CD4-positive, alpha-beta T cell treated with Interleukin-17A for 4 hours (primary cell): Measurements from ENCODE around the gene TPO.
"Not testable (repeated sequence)": the region's sequence is repeated elsewhere in the genome, so short reads cannot be mapped to it uniquely, and the experiment has no call there.

Experiments used
- DNase-seq: peaks from one replicate; pipeline ENCODE4 v3.0.0-alpha.2; 2020; ENCODE audit warnings: mixed read lengths

The TPO gene

GRCh38 chr2:1405967-1406366, 7.3 kb upstream of the TPO start:
- DNase-seq, result no peak

- DNase-seq, result no peak
These were observed 6.8 kb upstream of the TPO start for GRCh38 chr2:1406434-1406833.

- DNase-seq, result no peak
These were observed 5.2 kb upstream of the TPO start for GRCh38 chr2:1407950-1408675.

DNA sequence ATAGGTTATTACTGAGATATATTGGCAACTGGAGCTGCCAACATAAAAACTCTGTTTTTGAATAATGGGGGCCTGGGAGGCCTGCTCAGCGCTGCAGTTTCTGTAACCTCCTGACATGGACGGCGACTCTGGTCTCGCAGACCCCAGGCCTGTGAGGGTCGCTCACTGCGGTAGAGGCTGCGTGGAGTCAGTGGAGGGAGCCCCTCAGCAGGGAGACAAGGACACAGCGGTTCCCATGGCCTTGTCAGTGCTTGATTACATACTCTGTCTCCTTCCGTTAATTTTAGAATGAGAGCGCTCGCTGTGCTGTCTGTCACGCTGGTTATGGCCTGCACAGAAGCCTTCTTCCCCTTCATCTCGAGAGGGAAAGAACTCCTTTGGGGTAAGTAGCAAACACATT, 858 bp downstream of the TPO start:
- no peak for DNase-seq

- not testable (repeated sequence) for DNase-seq
These were observed 1.6 kb downstream of the TPO start for GRCh38 chr2:1414901-1415300.

- no peak for DNase-seq
These were observed 2.2 kb downstream of the TPO start for GRCh38 chr2:1415501-1415900.

DNA sequence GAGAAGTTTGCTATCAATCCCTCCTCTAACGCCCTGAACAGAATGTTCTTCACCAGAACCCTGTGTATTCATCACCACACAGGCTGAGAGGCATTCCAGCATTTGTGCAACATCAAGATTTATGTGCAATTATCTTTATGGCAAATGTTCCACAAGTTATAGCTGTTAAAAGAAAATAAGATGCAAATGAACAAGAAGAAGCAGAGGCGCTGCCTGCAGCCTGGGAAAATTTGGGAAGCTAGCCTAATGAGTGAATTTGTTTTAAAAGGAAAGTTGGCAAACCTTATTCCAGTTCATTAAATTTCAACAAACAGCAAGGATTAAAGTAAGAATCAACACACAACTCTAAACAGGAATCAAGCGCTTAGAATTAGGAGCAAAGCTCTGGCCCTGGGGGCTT, 5.3 kb downstream of the TPO start:
- no peak for DNase-seq

GRCh38 chr2:1420746-1421480, 7.7 kb downstream of the TPO start:
- DNase-seq, result no peak

DNA sequence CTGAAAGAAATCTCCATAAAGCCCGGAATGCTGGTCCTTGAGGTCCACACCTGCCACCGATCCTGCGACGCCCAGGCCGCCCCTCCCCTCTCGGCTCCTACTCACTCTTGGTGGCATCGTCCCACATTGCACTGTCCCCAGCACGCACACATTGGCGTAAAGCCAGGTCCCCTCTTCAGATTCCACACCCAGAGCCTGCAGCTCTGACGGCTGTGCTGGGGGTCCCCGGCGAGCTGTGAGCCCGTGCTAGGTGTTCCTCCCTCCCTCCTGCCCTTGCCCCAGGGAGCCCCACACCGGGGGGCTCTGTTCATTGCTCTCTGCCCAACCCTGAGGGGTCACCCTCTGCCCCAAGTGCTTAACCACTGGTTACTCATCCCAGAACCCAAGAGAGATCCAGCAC, 8.5 kb downstream of the TPO start:
- no peak for DNase-seq

DNA sequence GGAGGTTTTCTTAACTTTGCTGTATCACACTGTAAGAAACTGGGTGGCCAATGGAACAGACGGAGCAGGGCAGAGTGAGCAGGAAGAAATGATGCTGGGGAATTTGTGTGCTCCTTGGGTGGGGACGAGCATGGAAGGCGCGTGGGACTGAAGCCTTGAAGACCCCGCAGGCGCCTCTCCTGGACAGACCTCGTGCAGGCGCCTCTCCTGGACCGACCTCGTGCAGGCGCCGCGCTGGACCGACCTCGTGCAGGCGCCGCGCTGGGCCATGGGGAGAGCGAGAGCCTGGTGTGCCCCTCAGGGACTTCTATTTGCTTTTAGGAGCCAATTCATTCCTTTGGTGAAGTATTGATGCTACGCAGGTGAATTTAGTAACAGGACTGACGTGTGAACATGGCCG, 8.9 kb downstream of the TPO start:
- no peak for DNase-seq

- DNase-seq, result no peak
These were observed 9.5 kb downstream of the TPO start for GRCh38 chr2:1422716-1423285.

- no peak for DNase-seq
These were observed 13.8 kb downstream of the TPO start for GRCh38 chr2:1427086-1427485.

GRCh38 chr2:1429895-1430294, 16.6 kb downstream of the TPO start:
- DNase-seq, result no peak

GRCh38 chr2:1430491-1430890, 17.2 kb downstream of the TPO start:
- DNase-seq, result no peak

DNA sequence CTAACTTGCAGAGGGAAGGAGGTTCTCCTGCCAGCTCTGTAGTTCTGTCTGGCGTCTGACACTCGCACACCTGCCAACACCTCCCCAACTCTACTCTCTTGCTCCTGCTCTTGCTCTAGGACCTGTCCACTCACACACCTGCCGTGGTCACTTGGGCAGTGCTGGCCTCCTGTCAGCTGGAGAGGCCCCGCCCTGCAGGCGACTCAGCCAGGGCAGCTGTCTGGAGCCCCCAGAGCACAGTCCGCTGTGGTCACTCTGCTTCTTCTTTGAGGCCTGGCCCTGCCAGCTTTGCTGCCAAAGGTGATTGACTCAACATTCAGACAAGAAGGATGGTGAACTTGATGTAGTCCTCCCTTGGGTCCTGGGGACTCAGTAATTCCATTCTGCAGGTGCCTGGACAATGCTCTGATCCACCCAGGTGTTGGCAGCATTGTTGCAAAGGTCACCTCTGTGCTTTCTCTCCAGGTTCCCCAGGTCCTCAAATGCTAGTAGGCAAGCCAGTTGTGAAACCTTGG, 18.7 kb downstream of the TPO start:
- no peak for DNase-seq

DNA sequence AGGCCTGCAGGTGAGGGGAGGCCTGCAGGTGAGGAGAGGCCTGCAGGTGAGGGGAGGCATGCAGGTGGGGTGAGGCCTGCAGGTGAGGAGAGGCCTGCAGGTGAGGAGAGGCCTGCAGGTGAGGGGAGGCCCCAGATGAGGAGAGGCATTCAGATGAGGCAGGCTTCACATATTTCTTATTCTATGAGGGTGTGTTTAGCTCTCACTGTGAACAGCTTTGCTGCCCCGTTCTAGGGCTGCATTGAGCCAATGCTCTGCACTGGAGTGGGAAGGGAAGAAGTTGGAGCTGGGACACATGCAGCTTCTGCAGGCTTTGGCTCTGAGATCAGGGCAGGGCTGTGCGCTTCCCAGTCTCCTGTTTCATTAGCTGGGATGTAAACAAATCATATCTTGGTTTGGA, 19.5 kb downstream of the TPO start:
- DNase-seq, result no peak

DNA sequence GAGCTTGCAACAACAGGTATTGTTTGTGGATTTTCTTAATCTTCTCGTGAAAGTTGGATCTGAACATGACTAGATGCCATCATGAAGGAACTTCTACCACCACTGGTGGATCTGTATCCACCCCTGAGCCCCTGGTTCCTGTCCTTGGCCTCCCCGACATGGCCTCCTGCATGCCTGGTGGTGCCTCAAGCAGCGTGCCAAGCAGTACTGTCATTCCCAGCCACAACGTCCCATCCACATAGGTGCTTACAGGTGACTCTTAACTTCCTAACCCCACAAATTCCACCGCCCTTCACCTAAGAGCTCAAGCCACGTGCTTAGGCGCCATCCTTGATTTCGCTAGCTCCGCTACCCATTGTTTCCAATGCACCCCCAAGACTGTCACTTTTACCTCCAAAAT, 23.1 kb downstream of the TPO start:
- no peak for DNase-seq

DNA sequence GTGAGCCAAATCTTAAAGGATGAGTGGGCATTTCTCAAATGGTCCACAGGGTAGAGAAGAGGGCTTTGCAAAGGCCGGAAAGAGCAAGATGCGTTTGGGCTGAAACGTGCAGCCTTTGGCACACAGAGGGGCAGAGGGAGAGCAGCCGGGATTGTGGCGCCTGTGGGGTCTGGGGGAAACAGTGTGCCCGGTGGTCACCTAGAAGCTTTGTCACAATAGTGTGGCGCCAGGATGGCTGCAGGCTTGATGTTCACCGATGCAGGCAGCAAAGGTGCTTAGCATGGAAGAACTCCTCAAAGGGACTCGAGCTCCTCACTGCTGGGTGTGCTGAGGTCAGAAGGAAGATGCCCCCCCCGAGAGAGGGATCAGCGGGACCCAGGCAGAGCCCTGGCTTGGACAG, 23.8 kb downstream of the TPO start:
- DNase-seq, result no peak

DNA sequence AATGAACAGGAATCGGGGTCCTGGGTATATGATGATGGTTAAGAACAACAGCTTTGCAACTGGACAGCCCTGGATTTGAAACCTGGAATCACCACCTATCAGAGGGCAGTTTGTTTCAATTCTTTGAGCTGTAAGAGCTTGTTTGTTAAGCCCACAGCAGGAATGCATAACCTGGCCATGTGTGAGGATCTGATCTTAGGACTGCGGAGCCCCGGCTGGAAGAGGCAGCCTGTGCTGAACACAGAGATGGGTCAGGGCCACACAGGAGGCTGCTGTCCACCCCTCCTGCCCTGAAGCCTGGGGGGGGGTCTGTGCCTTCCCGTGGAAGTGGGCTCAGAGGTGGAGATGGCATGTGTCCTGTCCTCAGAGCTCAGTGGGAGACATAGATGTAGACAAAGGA, 24.3 kb downstream of the TPO start:
- DNase-seq, result no peak

DNA sequence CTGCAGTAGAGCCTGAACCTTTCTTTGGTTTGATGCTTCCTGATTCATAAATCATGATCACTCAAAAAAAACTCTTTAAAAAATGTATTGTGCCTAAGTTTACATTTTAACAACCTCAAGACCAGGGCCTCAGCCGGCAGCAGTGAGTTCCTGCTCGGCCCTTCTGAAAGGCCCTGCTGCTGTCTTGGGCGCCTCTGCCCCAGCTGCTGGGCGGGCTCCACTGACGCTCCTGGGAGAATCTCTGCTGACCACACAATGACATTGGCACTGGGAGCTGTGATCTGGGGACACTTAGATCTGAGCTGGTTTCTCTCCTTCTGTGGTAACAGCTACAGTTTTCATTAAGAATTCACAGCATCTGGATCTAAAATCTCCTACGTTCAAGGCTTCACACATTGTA, 25.7 kb downstream of the TPO start:
- DNase-seq, result no peak

DNA sequence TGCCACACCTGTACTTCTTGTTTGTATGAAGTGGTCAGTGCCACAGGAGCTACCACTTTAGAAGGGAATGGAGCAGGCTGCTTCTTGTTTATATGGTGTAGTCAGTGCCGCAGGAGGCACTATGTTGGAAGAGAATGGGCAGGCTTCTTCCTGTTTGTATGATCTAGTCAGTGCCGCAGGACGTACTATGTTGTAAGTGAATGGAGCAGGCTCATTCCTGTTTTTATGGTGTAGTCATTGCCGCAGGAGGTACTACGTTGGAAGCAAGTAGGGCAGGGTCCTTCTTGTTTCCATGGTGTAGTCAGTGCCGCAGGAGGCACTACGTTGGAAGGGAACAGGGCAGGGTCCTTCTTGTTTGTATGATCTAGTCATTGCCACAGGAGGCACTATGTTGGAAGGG, 27.3 kb downstream of the TPO start:
- no peak for DNase-seq

GRCh38 chr2:1446301-1446700, 33.0 kb downstream of the TPO start:
- no peak for DNase-seq

GRCh38 chr2:1448009-1448408, 34.7 kb downstream of the TPO start:
- no peak for DNase-seq

- DNase-seq, result no peak
These were observed 37.7 kb downstream of the TPO start for GRCh38 chr2:1450915-1451314.
